Natural killer cell (primary cell): Measurements from ENCODE around the gene SSH2. TPM values are rescaled to one million over a fixed set of nuclear protein-coding genes. Genes with fewer than 3 reads are reported as not detected.

ENCODE experiments used
- ATAC-seq, 3 donors: fragments of 150-1000 bp in 2 of 3; fragments of 200-7000 bp in 1 of 3; cut with Tn5 transposase; 1 replicate in 1 of 3; 2 replicates in 2 of 3; pipeline ENCODE4 v1.10.0; 2021; ENCODE audit warnings: mild to moderate bottlenecking in 2 of 3, moderate library complexity in 2 of 3
- DNase-seq, 2 donors: peaks; one replicate each; pipeline versions ENCODE4 v3.0.0 to v3.0.0-alpha.2; 2013 to 2021; ENCODE audit warnings: mixed read lengths in 1 of 2
- H3K27ac ChIP-seq: one replicate; pipeline ENCODE4 v1.5.1; 2013; ENCODE audit warnings: mild to moderate bottlenecking, low read length
- H3K27me3 ChIP-seq: one replicate; pipeline ENCODE4 v1.6.1; 2013; ENCODE audit warnings: low read length; ENCODE audit not compliant: control insufficient read depth, insufficient read depth
- H3K36me3 ChIP-seq: one replicate; pipeline ENCODE4 v1.6.1; 2013; ENCODE audit warnings: low read length; ENCODE audit not compliant: control insufficient read depth, insufficient read depth
- H3K4me1 ChIP-seq: one replicate; pipeline ENCODE4 v1.6.1; 2013; ENCODE audit warnings: low read length; ENCODE audit not compliant: control insufficient read depth, insufficient read depth
- H3K4me3 ChIP-seq: one replicate; pipeline ENCODE4 v1.5.1; 2013; ENCODE audit warnings: low read length
- H3K9me3 ChIP-seq: one replicate; pipeline ENCODE4 v1.6.1; 2013; ENCODE audit warnings: low read length; ENCODE audit not compliant: control insufficient read depth, insufficient read depth
- H3K27ac Mint-ChIP-seq, 2 donors: one replicate each; pipeline ENCODE4 v1.8.0; 2022; ENCODE audit warnings: mild to moderate bottlenecking in 2 of 2, mixed read lengths in 2 of 2, moderate library complexity in 1 of 2
- H3K27me3 Mint-ChIP-seq, 2 donors: one replicate each; pipeline ENCODE4 v1.8.0; 2022; ENCODE audit warnings: low read depth in 2 of 2, mixed read lengths in 2 of 2
- H3K36me3 Mint-ChIP-seq: one replicate; pipeline ENCODE4 v1.8.0; 2022; ENCODE audit warnings: mixed read lengths
- H3K4me1 Mint-ChIP-seq, 2 donors: one replicate each; pipeline ENCODE4 v1.8.0; 2022; ENCODE audit warnings: mixed read lengths in 2 of 2
- H3K4me3 Mint-ChIP-seq: one replicate; pipeline ENCODE4 v1.8.0; 2022; ENCODE audit warnings: mild to moderate bottlenecking, moderate library complexity, mixed read lengths
- H3K9me3 Mint-ChIP-seq, 2 donors: one replicate each; pipeline ENCODE4 v1.8.0; 2022; ENCODE audit warnings: mixed read lengths in 2 of 2
- WGBS: methylation state at CpG from one replicate; pipeline ENCODE4 v1.1.7; 2013; ENCODE audit warnings: missing lambda C conversion rate; ENCODE audit not compliant: insufficient coverage; 5-methylcytosine and 5-hydroxymethylcytosine counted together
- intact Hi-C: fragments of 100-400 bp; cut with micrococcal nuclease; formaldehyde crosslinking; loops from one replicate; pipeline ENCODE4 v1.14.2; 2022
- total RNA-seq, 4 donors: library from RNA; stranded (reverse); fragments of 120-200 nt in 1 of 4; gene quantifications; one replicate each; pipeline versions ENCODE4 v1.2.3 to v1.2.4, GENCODE V29; 2013 to 2022
- TF ChIP-seq, protein P1 (sequence below): fragments of 200-600 bp; IDR thresholded peaks from one replicate; pipeline ENCODE4 v1.8.0; 2022; ENCODE audit warnings: antibody characterized with exemption

SSH2 gene
- total RNA-seq, 3 donors from 2014 or later (not counting 1 experiment from before 2014, with no cell fraction given), result 124 to 166 (median 144) TPM

DNA sequence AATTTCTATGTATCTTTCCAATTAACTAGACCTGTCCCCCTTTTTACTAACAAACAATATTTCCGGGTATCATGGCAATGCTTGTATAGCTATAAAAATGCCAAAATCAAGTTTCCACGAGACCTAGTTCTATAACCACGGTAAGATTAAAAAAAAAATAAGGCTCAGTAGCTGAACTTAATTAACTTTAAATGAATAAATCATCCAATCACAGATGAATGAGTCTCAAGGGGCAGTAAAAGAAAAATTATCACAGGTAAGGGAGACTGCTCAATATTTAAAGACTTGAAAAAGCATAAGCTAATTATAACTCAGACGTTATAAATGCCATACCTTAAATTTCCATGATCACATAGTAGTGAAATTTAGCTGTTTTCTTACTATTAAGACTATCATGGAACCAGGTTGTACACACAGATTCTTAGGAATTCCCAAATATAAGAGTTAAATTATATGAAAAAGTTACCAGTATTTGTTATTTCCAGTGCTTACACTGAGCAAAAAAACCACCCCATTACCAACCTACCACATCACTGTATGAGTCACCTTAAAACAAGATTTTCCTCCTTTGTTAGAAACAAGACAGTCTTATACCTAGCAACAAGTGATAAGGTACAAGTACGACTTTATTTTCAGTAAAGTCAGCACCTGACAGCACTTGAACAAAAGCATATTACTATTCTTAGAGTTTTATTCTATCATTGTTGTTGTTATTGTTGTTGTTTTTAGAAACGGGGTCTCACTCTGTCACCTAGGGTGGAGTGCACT lies 20.6 kb downstream of the SSH2 start:
- no peaks in the 10 kb centered on the region for H3K36me3 Mint-ChIP-seq
- no peak overlapping the region for H3K27ac Mint-ChIP-seq
- no peaks in the 10 kb centered on the region for H3K27me3 Mint-ChIP-seq
- H3K4me3 Mint-ChIP-seq, result no peak overlapping the region
- no peaks in the 10 kb centered on the region for H3K36me3 ChIP-seq
- H3K4me1 ChIP-seq, result no peaks in the 10 kb centered on the region
- H3K9me3 Mint-ChIP-seq, result no peaks in the 10 kb centered on the region
- DNase-seq, result no peak
- peak in 1 of 3 donors; percentile 54 for ATAC-seq
- H3K4me1 Mint-ChIP-seq, result peaks cover 21 to 34% of the 10 kb centered on the region in 2 donors
- TF ChIP-seq, protein P1, sequence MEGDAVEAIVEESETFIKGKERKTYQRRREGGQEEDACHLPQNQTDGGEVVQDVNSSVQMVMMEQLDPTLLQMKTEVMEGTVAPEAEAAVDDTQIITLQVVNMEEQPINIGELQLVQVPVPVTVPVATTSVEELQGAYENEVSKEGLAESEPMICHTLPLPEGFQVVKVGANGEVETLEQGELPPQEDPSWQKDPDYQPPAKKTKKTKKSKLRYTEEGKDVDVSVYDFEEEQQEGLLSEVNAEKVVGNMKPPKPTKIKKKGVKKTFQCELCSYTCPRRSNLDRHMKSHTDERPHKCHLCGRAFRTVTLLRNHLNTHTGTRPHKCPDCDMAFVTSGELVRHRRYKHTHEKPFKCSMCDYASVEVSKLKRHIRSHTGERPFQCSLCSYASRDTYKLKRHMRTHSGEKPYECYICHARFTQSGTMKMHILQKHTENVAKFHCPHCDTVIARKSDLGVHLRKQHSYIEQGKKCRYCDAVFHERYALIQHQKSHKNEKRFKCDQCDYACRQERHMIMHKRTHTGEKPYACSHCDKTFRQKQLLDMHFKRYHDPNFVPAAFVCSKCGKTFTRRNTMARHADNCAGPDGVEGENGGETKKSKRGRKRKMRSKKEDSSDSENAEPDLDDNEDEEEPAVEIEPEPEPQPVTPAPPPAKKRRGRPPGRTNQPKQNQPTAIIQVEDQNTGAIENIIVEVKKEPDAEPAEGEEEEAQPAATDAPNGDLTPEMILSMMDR, result no peak
- intact Hi-C loops, result no loop called here
- no peaks in the 10 kb centered on the region for H3K27me3 ChIP-seq
- H3K27ac ChIP-seq, result no peak overlapping the region
- H3K9me3 ChIP-seq, result peaks cover 3% of the 10 kb centered on the region
- 98% methylated on average over 3 of the region's 6 CpGs for WGBS
- H3K4me3 ChIP-seq, result no peak overlapping the region

DNA sequence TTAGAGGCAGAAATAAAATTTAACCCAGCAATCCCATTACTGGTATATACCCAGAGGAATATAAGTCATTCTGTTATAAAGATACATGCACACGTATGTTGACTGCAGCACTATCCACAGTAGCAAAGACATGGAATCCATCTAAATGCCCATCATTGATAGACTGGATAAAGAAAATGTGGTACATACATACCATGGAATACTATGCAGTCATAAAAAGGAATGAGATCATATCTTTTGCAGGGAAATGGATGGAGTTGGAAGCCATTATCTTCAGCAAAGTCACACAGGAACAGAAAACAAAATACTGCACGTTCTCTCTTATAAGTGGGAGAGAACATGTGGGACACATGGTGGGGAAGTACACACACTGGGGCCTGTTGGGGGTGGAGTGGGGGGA lies 23.1 kb downstream of the SSH2 start:
- no peak for ATAC-seq
- Mint-ChIP-seq H3K27me3 (no peaks in the 10 kb centered on the region), H3K27ac (no peak overlapping the region), H3K4me1 (peaks cover 36 to 44% of the 10 kb centered on the region in 2 donors), H3K36me3 (no peaks in the 10 kb centered on the region), H3K9me3 (no peaks in the 10 kb centered on the region), H3K4me3 (no peak overlapping the region)
- TF ChIP-seq, protein P1, result no peak
- 100% methylated on average over 1 of the region's 2 CpGs for WGBS
- H3K27me3 ChIP-seq, result no peaks in the 10 kb centered on the region
- H3K27ac ChIP-seq, result no peak overlapping the region
- no peak overlapping the region for H3K4me3 ChIP-seq
- peaks cover 3% of the 10 kb centered on the region for H3K9me3 ChIP-seq
- DNase-seq, result no peak
- no peaks in the 10 kb centered on the region for H3K36me3 ChIP-seq
- H3K4me1 ChIP-seq, result no peaks in the 10 kb centered on the region
- intact Hi-C loops, result no loop called here

DNA sequence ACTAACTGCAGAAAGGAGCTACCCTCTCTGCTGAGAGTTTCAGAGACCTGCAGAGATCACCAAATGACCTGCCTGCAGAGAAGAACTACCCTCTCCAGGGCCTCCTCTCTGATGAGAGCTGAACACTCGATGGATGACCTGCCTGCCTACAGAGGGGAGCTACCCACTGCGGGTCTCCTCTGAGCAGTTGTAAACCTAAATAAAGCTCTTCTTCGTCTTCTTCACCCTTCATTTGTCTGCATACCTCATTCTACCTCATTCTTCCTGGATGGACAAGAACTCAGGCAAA lies 24.2 kb downstream of the SSH2 start:
- TF ChIP-seq, protein P1, result no peak
- intact Hi-C loops, result no loop called here
- Histone ChIP-seq H3K4me1 (no peaks in the 10 kb centered on the region), H3K9me3 (peaks cover 3% of the 10 kb centered on the region), H3K27me3 (no peaks in the 10 kb centered on the region), H3K36me3 (no peaks in the 10 kb centered on the region), H3K4me3 (no peak overlapping the region), H3K27ac (no peak overlapping the region)
- H3K4me1 Mint-ChIP-seq, result peaks cover 43 to 47% of the 10 kb centered on the region in 2 donors
- H3K36me3 Mint-ChIP-seq, result no peaks in the 10 kb centered on the region
- H3K27ac Mint-ChIP-seq, result no peak overlapping the region
- H3K9me3 Mint-ChIP-seq, result no peaks in the 10 kb centered on the region
- WGBS, result 97% methylated on average over 3 of the region's 3 CpGs
- no peaks in the 10 kb centered on the region for H3K27me3 Mint-ChIP-seq
- ATAC-seq (no peak), DNase-seq (no peak)
- H3K4me3 Mint-ChIP-seq, result no peak overlapping the region
